ENCODE results near the gene HS1BP3. TPM values are rescaled to one million over a fixed set of nuclear protein-coding genes. Genes with fewer than 3 reads are reported as not detected.

Gene HS1BP3
- polyA plus RNA-seq, 4 donors: 15.9 to 22.5 (median 20.5) TPM

DNA sequence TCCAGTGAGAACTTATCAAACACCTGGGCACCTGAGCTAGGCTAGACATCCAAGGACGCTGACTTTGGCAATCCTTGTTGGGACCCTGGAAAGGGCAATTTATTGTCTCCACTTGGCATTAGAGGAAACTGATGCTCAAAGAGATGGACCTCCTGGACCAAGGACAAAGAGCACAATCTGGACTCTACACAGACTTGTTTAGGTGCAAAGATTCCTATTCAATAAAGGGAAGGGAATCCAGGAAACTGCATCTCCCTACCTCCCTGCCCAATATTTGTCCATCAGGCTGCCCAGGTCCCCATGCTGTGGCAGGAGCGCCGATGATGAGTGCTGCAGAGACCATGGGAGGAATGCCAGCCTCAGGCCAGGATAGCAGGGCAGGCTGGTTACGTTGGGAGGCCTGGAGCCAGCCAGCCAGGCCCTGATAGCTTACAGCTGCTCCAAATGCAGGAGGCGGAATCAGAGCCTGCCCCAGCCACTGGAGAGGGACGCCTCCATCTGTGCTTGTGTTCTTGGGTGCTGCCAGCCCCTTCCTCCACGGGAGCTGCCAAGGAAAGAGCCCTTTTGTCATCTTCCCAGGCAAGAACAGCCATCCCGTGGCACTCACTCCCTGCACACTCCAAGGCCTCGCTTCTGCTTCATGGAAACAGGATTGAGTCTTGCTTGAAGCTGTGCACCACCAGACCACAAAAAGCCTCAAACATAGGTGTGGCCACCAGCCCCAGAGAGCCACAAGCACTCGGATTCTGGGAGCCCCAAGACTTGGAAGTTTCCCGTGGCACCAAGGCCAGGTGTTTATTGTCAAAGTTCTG, 60.0 kb downstream of the HS1BP3 start:
- no peak for DNase-seq (ENCODE audit: low read depth in 4 of 4, low spot score in 2 of 4)

DNA sequence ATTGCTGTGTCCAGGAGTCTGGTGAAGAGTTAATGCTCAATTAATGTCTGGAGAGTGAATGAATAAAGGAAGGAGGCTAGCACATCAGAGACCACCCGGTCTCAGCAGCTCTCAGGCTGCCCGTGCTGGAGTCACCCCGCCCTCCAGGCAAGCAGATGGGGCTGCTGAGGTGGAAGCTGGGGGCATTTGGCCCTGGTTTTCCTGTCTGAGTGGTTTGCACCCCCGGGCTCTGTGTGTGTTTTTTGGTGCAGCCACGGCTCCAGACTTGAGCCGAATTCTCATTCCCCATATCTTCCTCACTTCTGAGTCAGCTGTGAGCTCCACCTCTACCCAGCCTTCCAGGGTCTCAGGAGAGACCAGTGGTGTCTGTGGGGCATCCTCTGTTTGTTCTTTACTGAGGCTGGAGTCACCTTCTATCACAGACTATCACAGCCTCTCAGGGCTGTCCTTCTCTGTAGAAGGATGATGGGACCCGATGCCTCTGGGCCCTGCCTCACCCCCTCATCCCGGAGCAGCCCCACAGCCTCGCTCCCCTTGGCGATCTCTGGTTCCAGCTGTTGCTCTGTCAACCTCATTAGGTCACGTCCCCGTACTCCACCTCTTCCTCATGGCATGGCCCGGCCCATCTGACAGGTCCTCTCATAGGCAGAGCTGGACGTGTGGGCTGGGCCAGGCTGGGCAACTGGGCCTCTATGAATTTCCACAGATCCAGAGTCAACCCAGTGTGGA, 60.8 kb downstream of the HS1BP3 start:
- no peak for DNase-seq (ENCODE audit: low read depth in 4 of 4, low spot score in 2 of 4)

DNA sequence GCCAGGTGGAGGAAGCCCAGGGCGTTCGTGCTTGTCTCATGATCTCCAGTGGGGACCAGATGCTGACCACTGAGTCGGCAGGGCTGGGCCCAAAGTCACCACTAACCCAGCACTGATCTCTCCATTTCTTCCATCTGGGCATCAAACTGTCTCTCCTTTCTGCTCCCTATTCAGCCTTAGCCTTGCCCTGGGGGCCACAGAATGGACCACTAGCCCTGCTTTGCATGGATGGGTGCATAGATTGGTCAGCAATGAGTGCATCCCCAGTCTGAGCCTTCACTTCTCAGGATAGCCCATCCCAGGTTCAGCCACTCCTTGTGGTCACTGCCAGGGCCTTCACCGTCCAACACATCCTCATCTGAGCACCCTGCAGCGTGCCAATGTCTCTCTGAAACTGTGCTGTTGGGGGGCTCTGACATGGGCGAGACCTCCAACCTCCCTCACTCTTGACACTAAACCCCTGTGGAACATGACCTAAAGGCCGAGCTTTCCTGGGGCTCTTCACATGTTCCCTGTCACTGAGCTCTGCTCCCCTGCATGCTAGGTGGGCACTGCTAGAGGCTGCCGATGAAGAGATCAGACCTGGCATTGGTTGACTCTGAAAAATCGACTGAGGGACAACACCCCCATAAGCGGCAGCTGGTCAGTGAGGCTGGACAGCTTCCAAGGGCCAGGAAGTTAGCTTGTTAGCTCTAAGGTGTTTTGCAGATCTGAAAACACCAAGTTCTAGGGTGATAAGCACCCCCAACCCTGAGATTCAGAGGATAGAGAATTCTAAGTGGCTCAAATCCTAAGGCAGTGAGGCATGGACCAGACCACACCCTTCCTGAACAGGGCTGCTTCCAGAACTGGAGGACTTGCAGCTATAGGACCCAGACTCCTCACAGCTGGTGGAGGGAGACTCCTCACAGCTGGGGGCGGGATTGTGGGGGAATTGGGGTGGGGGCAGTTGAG, 61.7 kb downstream of the HS1BP3 start:
- DNase-seq (ENCODE audit: low read depth in 4 of 4, low spot score in 2 of 4): no peak

GRCh38 chr2:20585710-20586594, 64.9 kb downstream of the HS1BP3 start:
- DNase-seq (ENCODE audit: low read depth in 4 of 4, low spot score in 2 of 4): no peak

- no peak for DNase-seq (ENCODE audit: low read depth in 4 of 4, low spot score in 2 of 4)
These were observed 65.6 kb downstream of the HS1BP3 start for GRCh38 chr2:20585359-20585709.

GRCh38 chr2:20584399-20585358, 66.2 kb downstream of the HS1BP3 start:
- peak in 3 of 4 donors; percentile 77 to 94 (median 81) for DNase-seq (ENCODE audit: low read depth in 4 of 4, low spot score in 2 of 4)

DNA sequence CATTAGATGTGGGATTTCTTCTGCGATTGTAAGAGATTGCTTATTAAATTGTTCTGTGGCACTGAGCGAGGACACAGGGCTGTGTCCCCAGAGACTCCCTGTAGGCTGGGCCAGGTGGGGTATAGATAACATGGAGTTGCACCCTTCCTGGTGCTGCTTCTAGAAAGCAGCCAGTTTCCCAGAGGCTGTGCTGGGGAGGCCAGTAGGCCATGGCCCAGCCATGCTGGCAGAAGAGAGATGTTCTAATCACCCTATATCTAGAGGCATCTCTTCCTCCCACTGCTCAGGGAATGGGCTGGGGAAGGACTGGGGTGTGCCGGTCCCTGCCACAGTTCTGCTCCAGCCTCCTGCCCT, 66.9 kb downstream of the HS1BP3 start:
- DNase-seq (ENCODE audit: low read depth in 4 of 4, low spot score in 2 of 4): no peak

DNA sequence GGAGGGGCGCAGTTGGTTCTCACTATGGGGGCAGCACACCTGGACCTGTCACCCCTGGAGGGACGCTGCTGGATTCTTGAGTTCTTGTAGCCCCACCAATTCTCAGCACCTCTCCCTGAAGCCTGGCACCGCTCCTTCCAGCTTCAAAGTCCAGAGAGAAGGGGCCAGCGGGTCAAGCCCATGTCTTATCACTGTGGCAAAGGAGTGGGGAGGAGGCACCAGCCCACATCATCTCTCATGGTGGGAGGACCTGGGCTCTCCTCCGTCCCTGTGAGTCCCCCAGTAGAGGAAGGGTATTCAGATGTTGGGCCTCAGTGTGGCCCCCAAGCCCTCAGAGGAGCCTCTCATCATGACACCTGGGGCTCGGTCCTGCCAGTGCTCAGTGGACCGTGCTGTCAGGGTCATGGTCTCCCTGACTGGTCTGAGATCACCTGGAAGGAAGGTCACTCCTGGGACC, 67.4 kb downstream of the HS1BP3 start:
- DNase-seq (ENCODE audit: low read depth in 4 of 4, low spot score in 2 of 4): no peak

DNA sequence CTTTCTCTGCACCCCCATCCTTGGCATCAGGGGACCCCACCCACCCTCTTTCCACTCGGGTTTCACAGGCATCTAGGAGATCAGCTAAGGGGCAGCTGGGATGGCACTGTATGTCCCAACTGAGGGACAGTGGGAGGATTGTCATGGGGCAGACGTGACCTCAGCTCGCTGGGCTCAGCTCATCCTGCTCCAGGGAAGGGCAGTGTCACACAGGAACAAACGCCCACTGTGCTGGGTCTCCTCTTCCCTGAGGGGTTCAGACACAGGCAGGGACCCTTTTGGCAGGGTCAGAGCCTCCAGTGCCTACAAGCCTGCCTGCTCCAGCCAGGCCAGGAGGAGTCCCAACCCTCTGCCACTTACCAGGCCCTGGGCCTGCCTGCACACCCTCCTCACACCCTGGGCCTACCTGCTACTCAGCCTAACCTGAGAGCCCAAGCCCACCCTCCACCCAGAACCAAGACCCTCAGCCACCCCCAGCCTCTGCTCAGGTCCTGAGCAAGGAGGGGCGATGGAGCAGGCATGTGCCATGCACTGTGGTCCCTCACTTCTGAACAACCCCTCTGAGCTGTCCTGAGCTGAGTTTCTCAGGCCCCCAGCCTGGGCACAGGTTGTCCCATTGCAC, 68.2 kb downstream of the HS1BP3 start:
- DNase-seq (ENCODE audit: low read depth in 4 of 4, low spot score in 2 of 4): no peak

DNA sequence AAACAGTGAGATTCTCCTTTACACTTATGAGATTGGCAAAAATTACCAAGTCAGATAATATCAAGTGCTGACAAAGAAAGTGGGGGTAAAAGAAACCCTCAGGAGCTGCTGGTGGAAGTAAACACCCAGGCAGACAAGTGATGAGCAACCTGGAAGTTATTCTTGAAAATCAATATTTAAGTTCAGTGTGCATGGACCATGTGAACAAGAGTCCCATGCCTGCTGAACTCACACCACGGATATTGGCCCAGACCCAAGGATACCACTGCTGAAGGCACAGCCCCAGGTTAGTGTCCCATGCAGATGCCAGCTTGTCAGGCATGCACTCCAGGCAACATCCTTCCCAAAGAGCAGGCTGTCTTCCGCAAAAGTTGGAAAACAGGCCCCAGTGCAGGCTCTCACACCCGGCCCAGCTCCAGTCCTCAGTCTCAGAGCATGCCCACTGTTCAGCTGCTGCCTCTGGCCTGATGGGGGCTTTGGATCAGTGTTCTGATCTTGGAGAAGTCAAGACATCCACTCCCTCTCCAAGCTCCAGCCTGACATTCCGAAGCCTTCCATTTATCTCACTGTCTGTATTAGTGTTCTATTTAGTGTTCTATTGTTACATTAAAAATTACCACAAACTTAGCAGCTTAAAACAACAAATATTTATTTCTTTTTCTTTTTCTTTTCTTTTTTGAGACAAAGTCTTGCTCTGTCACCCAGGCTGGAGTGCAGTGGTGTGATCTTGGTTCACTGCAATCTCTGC, 70.0 kb downstream of the HS1BP3 start:
- DNase-seq (ENCODE audit: low read depth in 4 of 4, low spot score in 2 of 4): no peak

DNA sequence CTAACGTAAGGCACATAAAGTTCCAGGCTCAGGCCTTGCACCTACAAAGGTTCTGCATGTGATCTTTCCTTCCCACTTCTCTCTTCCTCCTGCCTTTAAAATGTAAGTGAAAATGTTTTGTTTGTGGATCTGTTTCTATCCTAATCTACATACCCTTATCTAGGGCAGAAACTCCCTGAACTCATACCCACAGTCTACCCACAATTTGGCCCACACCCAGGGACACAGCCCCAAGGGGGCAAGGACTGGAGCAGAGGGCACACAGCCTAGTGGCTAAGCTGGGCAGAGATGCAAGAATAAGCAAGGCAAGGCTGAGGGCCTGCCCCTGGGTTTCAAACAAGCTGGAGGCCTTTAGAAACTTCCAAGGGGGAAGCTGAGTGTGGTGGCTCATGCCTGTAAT, 71.0 kb downstream of the HS1BP3 start:
- no peak for DNase-seq (ENCODE audit: low read depth in 4 of 4, low spot score in 2 of 4)

- DNase-seq (ENCODE audit: low read depth in 4 of 4, low spot score in 2 of 4): peak in 1 of 4 donors; percentile 73
These were observed 71.7 kb downstream of the HS1BP3 start for GRCh38 chr2:20578895-20579825.

DNA sequence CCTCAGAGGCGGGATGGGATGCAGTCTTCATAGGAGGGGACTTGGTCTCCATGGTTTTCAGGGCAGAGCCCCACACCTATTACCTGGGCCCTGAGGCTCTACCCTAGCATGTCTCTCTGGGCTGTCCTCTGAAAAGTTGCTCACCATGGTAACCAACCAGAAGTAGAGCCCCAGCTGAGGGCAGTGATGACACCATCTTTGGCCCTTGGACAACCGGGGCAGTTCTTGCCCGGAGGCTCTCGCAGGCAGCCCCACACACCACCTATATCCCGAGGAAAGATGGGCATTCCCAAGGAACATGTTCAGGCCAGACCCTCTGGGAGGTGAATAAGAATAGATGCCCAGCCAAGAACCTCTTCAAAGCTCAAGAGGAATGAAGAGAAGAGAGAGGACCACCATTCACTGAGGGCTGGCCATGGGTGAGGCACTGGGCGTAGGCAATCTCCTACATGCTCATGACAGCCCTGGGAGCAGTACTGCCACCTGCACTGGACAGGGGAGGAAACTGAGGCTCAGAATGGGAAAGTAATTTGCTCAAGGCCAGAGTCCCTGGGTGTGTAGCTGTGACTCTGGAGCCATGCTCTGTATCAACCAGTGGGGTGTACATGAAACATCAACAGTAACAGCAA, 72.5 kb downstream of the HS1BP3 start:
- DNase-seq (ENCODE audit: low read depth in 4 of 4, low spot score in 2 of 4): no peak

- no peak for DNase-seq (ENCODE audit: low read depth in 4 of 4, low spot score in 2 of 4)
These were observed 73.2 kb downstream of the HS1BP3 start for GRCh38 chr2:20577495-20578235.

DNA sequence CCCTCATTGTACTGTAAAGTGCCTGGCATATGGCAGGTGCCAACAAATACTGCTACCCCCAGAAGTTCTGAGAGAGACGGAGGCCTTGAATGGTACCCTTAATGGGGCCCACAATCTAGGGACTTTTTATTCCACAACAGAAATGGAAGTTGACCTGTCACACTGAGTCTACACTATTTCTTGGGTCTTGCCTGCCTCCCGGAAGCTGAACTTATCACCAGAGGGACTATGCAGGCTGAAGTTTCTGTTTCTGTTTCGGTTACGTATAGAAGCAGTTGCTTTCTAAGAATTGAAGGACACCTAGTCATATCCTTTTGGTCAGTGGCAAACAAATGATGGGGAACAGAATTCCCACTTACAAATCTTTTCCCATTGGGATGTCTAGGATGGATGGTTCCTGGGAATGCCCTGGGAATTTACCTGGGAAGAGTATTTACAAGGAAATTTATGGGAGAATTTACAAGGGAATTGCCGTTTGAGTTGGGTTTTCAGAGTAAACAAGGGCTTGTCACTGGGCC, 74.2 kb downstream of the HS1BP3 start:
- DNase-seq (ENCODE audit: low read depth in 4 of 4, low spot score in 2 of 4): no peak

All from left renal cortex interstitium (tissue), 4 donors.